Loucy (cell line): ENCODE results near the gene LRRC28.

Experiments used
- H2AFZ ChIP-seq: fragments of 200-600 bp; sonication (generic); 2 replicates; pipeline ENCODE4 v1.6.0; 2016; ENCODE audit warnings: antibody characterized with exemption, mild to moderate bottlenecking, low read length, moderate library complexity
- H3F3A ChIP-seq: fragments of 200-600 bp; 2 replicates; pipeline ENCODE4 v1.6.0; 2016; ENCODE audit warnings: antibody characterized with exemption, low read depth, mild to moderate bottlenecking
- H3K27me3 ChIP-seq: fragments of 200-600 bp; sonication (generic); 2 replicates; pipeline ENCODE4 v1.6.1; 2014; ENCODE audit warnings: low read length, mild to moderate bottlenecking; ENCODE audit not compliant: insufficient read depth, poor library complexity, severe bottlenecking
- H3K36me3 ChIP-seq: fragments of 200-600 bp; sonication (generic); 2 replicates; pipeline ENCODE4 v1.6.1; 2016; ENCODE audit warnings: low read length; ENCODE audit not compliant: insufficient read depth
- H3K4me1 ChIP-seq: fragments of 200-600 bp; sonication (generic); 2 replicates; pipeline ENCODE4 v1.5.1; 2014; ENCODE audit warnings: low read length, mild to moderate bottlenecking; ENCODE audit not compliant: insufficient read depth, poor library complexity, severe bottlenecking
- H3K4me2 ChIP-seq: fragments of 200-600 bp; sonication (generic); 2 replicates; pipeline ENCODE4 v1.6.0; 2014; ENCODE audit warnings: antibody characterized with exemption, low read length, low read depth, mild to moderate bottlenecking; ENCODE audit not compliant: poor library complexity, severe bottlenecking
- H3K4me3 ChIP-seq: fragments of 200-600 bp; sonication (generic); 2 replicates; pipeline ENCODE4 v1.5.1; 2014; ENCODE audit warnings: low read length, mild to moderate bottlenecking, mixed read lengths; ENCODE audit not compliant: poor library complexity, severe bottlenecking
- H3K79me2 ChIP-seq: fragments of 200-600 bp; sonication (generic); 2 replicates; pipeline ENCODE4 v1.6.1; 2014; ENCODE audit warnings: low read length; ENCODE audit not compliant: insufficient read depth
- H3K9ac ChIP-seq: fragments of 200-600 bp; sonication (generic); 2 replicates; pipeline ENCODE4 v1.6.0; 2014; ENCODE audit warnings: mild to moderate bottlenecking, low read depth, low read length, moderate library complexity; ENCODE audit not compliant: poor library complexity, severe bottlenecking
- H3K9me2 ChIP-seq: fragments of 200-600 bp; sonication (generic); replicated peaks from 2 replicates; pipeline ENCODE4 v1.6.1; 2016; ENCODE audit warnings: low read depth, low read length, mixed read lengths
- H3K9me3 ChIP-seq: fragments of 200-600 bp; sonication (generic); 2 replicates; pipeline ENCODE4 v1.6.1; 2014; ENCODE audit warnings: mild to moderate bottlenecking, antibody characterized with exemption, low read length, low read depth; ENCODE audit not compliant: insufficient read depth
- H4K20me1 ChIP-seq: fragments of 200-600 bp; sonication (generic); 2 replicates; pipeline ENCODE4 v1.6.0; 2014; ENCODE audit warnings: antibody characterized with exemption, low read length, mild to moderate bottlenecking; ENCODE audit not compliant: insufficient read depth, poor library complexity, severe bottlenecking
- EZH2phosphoT487 ChIP-seq: fragments of 200-600 bp; IDR thresholded peaks from 2 replicates; pipeline ENCODE4 v1.6.1; 2018; ENCODE audit warnings: antibody characterized with exemption, mild to moderate bottlenecking, moderate library complexity, borderline replicate concordance
- TF ChIP-seq, protein P1 (sequence below): fragments of 200-600 bp; sonication (generic); conservative IDR thresholded peaks from 2 replicates; pipeline ENCODE4 v1.5.1; 2014; ENCODE audit warnings: mild to moderate bottlenecking, antibody characterized with exemption, low read length

Gene LRRC28

DNA sequence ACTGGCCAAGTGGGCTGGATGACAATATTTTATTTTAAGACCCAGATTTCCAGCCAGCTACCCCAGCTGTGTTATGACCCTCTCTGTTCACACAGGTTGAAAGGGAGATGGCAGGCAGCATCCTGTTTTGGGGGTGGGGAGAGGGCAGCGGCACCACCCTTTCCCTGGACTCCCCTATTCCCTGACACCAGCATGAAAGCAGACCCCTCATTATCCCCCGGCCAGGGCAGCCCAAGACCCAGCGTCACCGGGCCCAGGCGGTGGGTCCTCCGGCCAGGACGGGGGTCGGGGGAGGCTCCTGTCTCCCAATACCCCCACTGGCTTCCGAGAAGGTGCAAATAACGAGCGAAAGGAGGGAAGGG, 186.9 kb downstream of the LRRC28 start:
- Histone ChIP-seq H4K20me1 (no peaks in the 10 kb centered on the region), H3K79me2 (no peaks in the 10 kb centered on the region), H3K4me2 (no peak overlapping the region), H3K4me1 (no peaks in the 10 kb centered on the region), H3K9me3 (no peaks in the 10 kb centered on the region), H3F3A (no peaks in the 10 kb centered on the region), H3K4me3 (no peak overlapping the region), H3K27me3 (no peaks in the 10 kb centered on the region), H2AFZ (no peak overlapping the region), H3K9ac (no peak overlapping the region), H3K36me3 (no peaks in the 10 kb centered on the region), H3K9me2 (no peaks in the 10 kb centered on the region)
- TF ChIP-seq, protein P1, sequence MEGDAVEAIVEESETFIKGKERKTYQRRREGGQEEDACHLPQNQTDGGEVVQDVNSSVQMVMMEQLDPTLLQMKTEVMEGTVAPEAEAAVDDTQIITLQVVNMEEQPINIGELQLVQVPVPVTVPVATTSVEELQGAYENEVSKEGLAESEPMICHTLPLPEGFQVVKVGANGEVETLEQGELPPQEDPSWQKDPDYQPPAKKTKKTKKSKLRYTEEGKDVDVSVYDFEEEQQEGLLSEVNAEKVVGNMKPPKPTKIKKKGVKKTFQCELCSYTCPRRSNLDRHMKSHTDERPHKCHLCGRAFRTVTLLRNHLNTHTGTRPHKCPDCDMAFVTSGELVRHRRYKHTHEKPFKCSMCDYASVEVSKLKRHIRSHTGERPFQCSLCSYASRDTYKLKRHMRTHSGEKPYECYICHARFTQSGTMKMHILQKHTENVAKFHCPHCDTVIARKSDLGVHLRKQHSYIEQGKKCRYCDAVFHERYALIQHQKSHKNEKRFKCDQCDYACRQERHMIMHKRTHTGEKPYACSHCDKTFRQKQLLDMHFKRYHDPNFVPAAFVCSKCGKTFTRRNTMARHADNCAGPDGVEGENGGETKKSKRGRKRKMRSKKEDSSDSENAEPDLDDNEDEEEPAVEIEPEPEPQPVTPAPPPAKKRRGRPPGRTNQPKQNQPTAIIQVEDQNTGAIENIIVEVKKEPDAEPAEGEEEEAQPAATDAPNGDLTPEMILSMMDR: no peak
- no peak for TF ChIP-seq EZH2phosphoT487

DNA sequence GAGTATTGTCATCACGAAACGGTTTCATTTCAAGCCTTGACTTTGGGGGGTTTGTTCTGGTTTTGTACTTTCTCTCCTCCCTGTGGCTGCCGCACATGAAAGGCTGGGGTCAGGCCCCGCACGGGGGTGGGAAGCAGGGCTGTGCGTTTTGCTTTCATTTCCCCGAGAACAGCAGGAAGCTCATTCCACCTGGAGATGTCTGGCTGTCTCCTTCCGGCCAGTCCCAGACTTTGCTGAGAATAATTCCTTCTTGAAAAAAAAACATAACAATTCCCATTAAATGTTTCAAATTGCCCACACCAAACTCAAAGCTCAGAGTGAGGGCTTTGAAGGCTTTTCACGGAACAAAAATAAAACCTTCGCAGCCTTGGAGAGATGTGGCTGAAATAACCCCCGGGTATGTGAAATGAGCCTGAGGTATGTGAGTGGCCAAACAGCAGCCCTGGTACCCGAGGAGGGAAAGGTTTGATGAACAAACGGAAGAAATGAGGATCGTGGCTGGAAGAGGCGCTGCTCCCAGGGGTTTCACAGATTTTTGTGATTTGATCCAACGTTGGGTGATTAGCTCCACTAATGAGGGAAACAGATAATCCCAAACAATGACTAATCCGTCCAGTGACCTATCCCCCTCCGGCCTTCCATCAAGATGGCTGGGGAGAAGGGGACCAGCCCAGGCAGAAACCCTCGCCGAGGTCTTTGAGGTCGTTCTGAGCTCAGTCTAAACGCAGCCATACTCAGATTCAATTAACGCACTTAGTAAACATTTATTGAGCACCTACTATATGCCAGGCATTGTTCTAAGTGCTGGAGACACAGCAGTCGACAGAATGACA, 187.6 kb downstream of the LRRC28 start:
- Histone ChIP-seq H3K4me1 (peaks cover 2% of the 10 kb centered on the region), H3F3A (no peaks in the 10 kb centered on the region), H3K9me3 (no peaks in the 10 kb centered on the region), H3K4me2 (no peak overlapping the region), H3K27me3 (no peaks in the 10 kb centered on the region), H3K9me2 (no peaks in the 10 kb centered on the region), H2AFZ (no peak overlapping the region), H3K4me3 (no peak overlapping the region), H3K9ac (no peak overlapping the region), H3K36me3 (no peaks in the 10 kb centered on the region), H4K20me1 (no peaks in the 10 kb centered on the region), H3K79me2 (no peaks in the 10 kb centered on the region)
- no peak for TF ChIP-seq EZH2phosphoT487
- TF ChIP-seq, protein P1: no peak

DNA sequence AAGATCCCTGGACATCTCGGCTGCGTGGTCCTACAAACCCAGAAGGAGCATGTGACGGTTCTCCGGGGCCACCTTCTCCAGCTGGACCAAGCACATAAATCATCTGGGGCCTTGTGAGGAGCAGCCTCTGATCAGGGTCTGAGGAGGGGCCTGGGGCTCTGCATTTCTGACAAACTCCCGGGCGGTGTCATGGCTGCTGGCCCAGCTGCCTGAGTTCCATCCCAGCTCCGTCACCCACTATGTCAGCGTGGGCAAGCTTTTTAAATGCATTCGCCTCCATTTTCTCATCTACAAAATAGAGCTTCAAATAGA, 188.2 kb downstream of the LRRC28 start:
- no peak overlapping the region for H2AFZ ChIP-seq
- H3F3A ChIP-seq: no peaks in the 10 kb centered on the region
- no peak overlapping the region for H3K4me2 ChIP-seq
- no peaks in the 10 kb centered on the region for H3K36me3 ChIP-seq
- no peaks in the 10 kb centered on the region for H4K20me1 ChIP-seq
- H3K9me2 ChIP-seq: no peaks in the 10 kb centered on the region
- no peaks in the 10 kb centered on the region for H3K79me2 ChIP-seq
- peaks cover 8% of the 10 kb centered on the region for H3K4me1 ChIP-seq
- H3K9me3 ChIP-seq: no peaks in the 10 kb centered on the region
- no peak overlapping the region for H3K9ac ChIP-seq
- no peaks in the 10 kb centered on the region for H3K27me3 ChIP-seq
- TF ChIP-seq, protein P1: no peak
- no peak for TF ChIP-seq EZH2phosphoT487
- H3K4me3 ChIP-seq: no peak overlapping the region
